Amniotic stem cell (primary cell): ENCODE results near the gene FBXL13.
"Not testable (repeated sequence)": the region's sequence is repeated elsewhere in the genome, so short reads cannot be mapped to it uniquely, and the experiment has no call there.

Experiments used
- DNase-seq: peaks from one replicate; lab custom pipeline; 2025; lab: John Stamatoyannopoulos, UW

Gene FBXL13

DNA sequence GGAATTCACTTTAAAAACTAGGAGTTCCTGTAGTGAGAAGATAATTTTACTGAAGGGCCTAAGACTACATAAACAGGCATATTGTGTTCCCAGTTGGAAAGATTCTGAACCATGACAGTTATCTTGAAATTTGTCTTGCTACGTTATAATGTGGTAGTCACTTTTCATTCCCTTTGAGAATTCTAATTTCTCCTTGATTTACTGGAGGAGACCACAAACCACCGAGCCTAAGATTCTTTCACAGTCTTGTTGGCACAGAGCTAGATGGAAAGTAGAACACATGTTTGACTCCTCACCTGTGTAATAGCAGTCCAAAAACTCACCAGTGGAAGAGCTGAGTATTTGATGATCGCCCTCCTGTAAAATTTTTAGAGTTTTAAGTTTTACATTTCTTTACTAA, 5.2 kb upstream of the FBXL13 start:
- DNase-seq, result no peak

DNA sequence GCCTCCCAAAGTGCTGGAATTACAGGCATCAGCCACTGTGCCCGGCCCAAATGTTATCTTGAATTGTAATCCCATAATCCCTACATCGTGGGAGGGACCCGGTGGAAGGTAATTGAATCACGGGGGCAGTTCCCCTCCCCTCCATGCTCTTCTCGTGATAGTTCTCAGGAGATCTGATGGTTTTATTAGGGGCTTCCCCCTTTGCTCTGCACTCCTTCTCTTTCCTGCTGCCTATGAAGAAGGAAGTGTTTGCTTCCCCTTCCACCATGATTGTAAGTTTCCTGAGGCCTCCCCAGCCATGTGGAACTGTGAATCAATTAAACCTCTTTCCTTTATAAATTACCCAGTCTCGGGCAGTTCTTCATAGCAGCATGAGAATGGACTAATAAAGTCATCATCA, 3.6 kb upstream of the FBXL13 start:
- DNase-seq, result not testable (repeated sequence)

DNA sequence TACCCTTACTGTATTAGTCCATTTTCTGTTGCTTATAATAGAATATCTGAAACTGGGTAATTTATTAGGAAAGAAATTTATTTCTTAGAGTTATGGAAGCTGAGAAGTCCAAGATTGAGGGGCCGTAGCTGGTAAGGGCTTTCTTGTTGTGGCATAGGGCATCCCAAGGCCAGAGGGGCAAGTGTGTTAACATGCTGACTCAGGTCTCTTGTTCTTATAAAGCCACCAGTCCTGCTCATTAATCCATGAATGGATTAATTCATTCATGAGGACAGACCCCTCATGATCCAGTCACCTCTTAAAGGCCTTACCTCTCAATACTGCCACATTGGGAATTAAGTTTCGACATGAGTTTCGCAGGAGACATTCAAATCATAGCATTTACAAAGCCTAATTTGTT, 2.7 kb upstream of the FBXL13 start:
- DNase-seq, result no peak

DNA sequence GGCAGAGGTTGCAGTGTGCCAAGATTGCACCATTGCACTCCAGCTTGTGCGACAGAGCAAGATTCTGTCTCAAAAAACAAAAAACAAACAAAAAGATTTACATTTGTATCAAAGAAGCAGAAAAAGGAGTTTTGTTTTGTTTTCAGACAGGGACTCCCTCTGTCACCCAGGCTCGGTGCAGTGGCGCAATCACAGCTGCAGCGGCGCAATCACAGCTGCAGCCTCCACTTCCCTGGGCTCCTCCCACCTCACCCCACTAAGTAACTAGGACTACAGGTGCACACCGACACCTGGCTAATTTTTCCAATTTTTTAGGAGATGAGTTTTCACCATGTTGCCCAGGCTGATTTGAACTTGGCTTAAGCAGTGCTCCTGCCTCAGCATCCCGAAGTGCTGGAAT, 2.2 kb upstream of the FBXL13 start:
- DNase-seq, result no peak

DNA sequence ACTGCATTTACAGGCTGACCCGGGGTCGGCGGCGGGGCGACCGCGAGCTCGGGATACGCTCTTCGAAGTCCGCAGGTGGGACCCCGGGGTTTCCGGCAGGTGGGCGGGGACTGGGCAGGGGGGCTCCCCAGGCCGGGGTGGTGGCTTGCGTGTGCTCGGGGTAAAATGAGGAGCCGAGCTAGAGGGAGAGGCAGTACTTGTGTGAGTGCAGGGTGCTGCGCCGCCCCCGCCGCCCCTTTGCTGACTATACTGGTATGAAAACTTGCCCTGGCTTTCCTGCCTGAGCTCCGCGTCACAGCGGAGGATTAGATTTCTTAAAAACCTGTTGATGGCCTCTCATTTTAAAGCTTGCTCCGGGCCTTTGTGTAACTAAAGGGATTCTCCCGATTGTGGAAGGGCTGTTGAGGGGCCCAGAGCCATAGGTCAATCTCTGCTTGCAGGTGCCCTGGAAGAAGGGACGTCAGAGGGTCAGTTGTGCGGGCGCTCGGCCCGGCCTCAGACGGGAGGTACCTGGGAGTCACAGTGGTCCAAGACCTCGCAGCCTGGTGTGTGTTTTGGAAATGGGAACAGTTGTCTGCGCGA, 832 bp upstream of the FBXL13 start:
- peak; percentile 9 for DNase-seq

DNA sequence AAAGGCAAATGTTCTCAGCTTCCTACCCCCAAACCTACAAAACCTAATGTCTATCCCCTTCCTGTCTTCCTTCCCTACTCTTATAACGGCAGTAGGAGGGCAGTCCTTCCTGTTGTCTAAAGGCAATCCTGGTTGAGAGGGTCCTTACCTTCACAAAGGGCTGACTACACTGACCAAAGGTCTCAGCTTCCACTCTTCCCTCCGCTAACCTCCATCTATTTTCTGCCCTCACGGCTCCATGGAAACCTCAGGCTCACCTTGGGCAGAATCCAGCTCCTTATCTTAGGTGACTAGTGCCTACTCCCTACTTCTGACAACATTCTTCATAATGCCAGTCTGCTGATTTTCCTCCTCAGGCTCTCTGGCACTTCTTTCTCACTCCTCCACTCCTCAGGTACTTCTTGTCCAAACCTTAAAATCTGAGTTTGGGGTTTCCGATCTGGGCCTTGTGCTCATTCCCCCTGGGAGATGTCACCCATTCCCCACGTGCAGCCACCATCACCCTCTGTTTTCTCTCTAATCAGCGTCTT, 542 bp downstream of the FBXL13 start:
- DNase-seq, result no peak

DNA sequence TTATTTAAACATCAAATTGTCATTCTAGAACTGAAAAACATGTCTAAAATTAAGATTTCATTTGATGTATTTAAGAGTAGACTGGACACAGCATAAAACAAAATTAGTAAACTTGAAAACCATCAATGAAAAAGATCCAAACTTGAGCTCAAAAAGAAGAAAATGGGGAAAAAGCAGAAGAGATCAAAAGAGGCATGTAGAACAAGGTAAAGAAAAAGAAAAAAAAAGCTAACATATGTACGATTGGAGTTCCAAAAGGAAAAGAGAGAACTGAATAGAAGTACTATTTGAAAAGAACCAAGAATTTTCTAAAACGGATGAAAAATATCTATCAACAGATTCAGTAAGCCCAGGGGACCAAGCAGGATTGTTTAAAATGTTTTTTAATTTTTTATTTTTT, 3.6 kb downstream of the FBXL13 start:
- DNase-seq, result no peak

DNA sequence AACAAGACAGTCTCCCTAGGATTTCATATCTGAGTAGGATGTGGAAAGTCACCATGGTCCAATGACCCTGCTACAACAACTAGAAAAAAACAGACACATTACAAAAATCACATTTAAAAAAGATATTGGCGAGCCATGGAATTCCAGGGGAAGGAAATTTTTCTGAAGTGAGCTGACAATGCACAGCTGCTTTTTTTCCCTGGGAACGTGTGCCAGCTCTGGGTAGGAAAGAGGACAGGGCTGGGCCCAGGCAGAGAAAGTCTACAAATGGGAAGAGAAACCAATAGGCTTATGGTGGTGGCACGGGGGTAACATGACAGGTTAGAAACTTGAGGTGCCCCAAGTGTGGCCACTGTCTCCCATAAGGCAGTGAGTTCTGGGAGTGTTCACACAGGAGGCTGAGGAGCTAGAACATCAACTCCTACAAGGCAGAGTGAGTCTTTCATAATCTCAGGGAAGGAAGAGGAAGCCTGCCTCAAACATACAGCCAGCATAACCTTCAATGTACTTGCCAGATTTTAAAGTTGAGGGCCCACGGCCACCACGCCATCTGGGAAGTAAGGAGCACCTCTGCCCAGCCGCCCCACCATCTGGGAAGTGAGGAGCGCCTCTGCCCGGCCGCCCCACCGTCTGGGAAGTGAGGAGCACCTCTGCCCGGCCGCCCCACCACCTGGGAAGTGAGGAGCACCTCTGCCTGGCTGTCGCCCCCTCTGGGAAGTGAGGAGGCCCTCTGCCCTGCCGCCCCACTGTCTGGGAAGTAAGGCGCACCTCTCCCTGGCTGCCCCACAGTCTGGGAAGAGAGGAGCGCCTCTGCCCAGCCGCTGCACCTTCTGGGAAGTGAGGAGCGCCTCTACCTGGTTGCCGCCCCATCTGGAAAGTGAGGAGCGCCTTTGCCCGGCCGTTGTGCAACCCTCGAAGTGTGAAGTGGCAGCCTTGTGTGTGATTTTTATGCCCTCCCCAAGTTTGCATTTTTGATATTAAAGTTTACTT, 5.9 kb downstream of the FBXL13 start:
- no peak for DNase-seq

DNA sequence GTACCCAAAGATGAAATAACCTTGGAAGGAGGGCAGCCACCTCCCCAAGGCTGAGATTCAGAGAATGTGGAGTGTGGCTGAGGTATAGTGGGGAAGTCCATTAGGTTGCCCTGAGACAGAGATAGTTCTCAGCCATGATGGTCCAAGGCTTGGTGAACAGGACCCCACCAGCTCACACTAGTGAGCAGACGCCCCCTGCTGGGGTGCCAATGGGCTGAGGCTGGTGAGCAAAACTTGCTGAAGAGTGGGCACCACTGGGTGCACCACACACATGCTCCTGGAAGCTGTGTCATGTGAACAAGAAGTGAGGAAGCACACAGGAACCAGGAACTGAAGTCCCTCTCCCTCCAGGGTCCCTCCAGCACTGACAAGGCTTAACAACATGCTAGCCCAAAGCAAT, 8.9 kb downstream of the FBXL13 start:
- DNase-seq, result peak; percentile 11

DNA sequence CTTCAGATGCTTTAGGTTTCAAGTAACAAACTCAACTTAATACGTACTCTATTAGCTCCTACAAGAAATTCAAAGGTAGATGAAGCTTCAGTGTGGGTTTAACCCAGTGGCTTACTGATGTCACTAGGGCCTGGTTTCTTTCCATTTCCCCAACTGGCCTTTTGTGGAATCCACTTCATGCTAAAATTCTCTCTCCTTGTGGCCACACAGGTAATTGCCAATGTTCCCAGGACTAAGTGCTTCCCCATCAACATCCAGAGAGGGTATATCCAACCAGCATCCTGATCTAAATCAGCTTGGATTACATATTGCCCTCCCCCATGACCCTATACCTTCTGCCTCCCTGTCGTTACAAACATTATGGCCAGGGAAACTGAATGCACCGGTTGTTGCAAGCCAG, 10.7 kb downstream of the FBXL13 start:
- DNase-seq, result no peak

DNA sequence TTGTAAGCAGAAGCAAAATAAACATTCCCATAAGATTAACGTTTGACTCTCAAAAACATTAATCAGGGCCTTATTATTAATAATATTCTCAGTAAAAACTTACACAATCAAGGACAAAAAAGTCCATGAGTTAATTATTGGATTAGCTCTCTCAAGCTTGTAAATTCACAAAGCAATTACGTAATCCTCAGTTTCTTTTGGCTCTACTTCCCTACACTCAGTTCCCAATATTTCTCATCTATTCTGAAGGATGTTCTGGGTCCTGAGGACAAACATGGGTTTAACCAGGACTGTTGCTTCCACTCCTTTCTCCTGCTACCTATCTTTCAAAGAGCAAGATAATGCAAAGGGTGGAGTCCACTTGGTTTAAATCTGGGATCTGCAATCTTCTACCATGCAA, 15.1 kb downstream of the FBXL13 start:
- no peak for DNase-seq

DNA sequence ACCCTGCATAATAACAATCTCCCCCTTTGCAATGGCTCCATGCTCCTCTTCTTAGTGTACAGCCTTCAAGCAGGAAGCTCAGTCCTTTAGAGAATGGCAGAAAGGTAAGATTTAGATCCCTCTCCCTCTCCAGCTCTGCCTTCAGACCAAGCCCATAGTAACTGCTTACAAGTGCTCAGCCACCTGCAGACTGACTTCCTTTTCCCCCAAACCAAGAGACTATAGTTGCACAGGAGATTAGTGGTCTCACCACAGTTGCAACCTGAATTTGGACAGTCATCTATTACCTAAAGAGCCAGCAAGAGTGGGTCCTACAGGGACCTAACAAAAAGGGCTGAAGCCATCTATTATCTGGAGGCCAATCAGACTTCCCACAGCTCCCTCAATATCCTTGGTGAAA, 16.5 kb downstream of the FBXL13 start:
- no peak for DNase-seq

DNA sequence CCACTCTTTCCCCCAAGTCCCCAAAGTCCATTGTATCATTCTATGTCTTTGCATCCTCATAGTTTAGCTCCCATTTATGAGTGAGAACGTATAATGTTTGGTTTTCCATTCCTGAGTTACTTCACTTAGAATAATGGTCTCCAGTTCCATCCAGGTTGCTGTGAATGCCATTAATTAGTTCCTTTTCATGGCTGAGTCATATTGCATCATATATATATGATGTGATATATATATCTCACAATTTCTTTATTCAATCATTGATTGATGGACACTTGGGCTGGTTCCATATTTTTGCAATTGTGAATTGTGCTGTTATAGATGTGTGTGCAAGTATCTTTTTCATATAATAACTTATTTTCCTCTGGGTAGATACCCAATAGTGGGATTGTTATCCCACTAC, 18.6 kb downstream of the FBXL13 start:
- DNase-seq, result not testable (repeated sequence)

DNA sequence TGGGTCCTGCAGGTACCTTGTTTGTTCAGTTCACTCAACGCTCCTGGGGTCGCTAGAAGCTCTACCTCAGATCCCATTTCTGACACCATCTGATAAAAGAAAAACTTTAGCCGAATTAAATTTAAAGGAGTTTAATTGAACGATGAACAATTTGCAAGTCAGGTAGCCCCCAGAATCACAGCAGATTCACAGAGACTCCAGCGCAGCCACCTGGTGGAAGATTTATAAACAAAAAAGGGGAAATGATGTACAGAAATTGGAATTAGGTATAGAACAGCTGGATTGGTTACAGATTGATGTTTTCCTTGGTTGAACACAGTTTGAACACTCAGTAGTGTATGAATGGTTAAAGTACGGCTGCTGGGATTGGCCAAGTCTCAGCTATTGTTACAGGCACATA, 23.1 kb downstream of the FBXL13 start:
- no peak for DNase-seq

DNA sequence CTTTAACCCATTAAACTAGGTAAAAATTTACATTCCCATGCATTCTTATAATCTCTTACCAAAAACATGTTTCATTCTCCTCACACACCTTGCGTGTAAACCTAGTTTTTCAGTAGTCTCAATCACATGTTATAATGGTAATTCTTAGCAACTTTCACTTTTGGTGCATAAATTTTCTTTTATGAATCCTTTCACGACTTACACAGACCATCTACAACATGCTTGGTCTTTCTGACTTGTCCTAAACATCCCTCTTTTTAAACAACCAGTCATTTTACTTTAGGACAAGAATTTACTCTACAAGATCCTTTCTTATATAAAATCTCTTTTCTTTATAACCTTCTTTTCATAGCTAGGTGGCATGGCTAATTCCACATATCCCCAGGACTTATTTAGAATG, 25.8 kb downstream of the FBXL13 start:
- no peak for DNase-seq

DNA sequence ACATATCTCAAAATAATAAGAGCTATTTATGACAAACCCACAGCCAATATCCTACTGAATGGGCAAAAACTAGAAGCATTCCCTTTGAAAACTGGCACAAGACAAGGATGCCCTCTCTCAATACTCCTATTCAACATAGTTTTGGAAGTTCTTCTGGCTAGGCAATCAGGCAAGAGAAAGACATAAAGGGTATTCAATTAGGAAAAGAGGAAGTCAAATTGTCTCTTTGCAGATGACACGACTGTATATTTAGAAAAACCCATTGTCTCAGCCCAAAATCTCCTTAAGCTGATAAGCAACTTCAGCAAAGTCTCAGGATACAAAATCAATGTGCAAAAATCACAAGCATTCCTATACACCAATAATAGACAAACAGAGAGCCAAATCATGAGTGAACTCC, 32.8 kb downstream of the FBXL13 start:
- not testable (repeated sequence) for DNase-seq

DNA sequence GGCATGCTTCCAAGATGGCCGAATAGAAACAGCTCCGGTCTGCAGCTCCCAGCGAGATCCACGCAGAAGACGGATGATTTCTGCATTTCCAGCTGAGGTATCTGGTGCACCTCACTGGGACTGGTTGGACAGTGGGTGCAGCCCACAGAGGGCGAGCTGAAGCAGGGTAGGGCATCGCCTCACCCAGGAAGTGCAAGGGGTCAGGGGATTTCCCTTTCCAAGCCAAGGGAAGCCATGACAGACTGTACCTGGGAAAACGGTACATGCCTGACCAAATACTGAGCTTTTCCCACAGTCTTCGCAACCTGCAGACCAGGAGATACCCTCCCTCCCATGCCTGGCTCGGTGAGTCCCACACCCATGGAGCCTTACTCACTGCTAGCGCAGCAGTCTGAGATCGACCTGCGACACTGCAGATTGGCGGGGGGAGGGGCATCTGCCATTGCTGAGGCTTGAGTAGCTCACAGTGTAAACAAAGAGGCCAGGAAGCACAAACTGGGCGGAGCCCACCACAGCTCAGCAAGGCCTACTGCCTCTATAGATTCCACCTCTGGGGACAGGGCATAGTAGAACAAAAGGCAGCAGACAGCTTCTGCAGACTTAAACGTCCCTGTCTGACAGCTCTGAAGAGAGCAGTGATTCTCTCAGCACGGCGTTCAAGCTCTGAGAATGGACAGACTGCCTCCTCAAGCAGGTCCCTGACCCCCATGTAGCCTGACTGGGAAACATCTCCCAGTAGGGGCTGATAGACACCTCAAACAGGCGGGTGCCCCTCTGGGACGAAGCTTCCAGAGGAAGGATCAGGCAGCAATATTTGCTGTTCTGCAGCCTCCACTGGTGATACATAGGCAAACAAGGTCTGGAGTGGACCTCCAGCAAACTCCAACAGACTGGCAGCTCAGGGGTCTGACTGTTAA, 36.5 kb downstream of the FBXL13 start:
- DNase-seq, result not testable (repeated sequence)

DNA sequence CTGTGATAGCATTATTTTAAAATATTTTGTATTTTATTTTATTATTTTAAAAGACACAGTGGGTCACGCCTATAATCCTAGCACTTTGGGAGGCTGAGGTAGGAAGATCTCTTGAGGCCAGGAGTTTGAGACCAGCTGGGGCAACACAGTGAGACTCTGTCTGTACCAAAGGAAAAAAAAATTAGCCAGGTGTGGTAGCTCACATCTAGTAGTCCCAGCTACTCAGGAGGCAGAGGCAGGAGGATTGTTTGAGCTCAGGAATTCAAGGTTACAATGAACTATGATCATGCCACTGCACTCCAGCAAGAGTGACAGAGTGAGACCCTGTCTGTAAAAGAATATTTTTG, 37.1 kb downstream of the FBXL13 start:
- DNase-seq, result no peak

DNA sequence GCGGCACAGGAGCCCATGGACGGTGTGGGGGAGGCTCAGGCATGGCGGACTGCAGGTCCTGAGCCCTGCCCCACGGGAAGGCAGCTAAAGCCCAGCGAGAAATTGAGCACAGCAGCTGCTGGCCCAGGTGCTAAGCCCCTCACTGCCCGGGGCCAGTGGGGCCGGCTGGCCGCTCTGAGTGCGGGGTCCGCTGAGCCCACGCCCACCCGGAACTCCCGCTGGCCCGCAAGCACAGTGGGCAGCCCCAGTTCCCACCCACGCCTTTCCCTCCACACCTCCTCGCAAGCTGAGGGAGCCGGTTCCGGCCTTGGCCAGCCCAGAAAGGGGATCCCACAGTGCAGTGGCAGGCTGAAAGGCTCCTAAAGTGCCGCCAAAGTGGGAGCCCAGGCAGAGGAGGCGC, 40.3 kb downstream of the FBXL13 start:
- DNase-seq, result not testable (repeated sequence)

DNA sequence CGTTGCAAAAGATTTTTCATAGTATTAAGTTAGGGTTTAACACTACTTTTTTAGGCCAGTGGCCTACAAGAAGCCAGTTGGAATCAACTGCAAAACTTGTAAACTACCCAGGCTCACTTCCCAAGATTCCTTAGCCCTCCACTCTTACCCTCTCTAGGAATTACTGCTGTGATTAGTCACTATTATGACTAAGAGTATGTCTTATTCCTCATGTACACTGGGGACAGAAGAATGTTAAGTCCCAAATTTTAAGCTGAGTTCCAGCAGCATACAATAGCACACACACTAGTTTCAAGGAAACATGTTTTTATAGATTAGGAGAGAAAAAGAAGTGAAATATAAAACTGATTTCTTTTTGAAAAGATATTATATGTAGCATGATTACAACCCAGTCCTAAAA, 42.8 kb downstream of the FBXL13 start:
- DNase-seq, result no peak

DNA sequence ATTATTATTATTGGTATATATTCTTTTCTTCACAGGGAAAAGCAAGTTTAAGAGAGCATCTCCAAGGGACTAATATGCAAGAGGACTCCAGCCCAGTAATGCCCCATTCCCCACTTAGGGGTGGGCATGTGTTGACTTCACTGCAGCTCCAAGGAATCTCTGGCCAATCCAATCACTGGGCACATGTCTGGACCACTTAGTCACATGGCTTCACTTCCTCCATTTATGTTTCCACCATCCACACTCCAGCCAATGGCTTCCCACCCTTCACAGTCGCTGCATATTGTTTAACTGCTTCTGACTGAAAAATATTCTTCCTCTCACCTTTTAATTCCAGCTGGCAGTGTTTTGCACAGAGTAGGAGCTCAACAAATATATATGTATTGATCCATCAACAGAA, 43.6 kb downstream of the FBXL13 start:
- no peak for DNase-seq

DNA sequence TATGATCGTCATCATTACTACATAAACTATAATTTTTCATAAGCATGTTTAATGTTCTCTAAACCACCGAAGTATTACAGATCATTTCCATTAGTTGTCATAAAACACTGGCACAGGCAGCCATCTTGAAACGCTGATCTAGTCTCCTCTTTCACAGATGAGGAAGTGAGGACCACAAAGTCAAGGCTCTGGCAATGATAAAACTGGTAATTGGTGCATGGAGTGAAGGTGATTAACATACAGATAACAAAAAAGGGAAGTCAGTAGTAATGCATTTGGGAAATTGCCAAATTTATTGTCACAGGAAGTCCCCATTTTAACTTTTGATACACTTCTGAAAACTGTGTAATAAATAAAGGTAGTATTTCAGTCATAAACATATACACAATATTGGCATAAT, 49.3 kb downstream of the FBXL13 start:
- no peak for DNase-seq
